Panc1 (cell line): ENCODE results near the gene GDPD5.

Experiments used
- CTCF ChIP-seq: fragments of 450-650 bp; IDR thresholded peaks from 2 replicates; pipeline ENCODE4 v1.5.1; 2017; ENCODE audit warnings: mild to moderate bottlenecking
- POLR2AphosphoS5 ChIP-seq: IDR thresholded peaks from 2 replicates; pipeline ENCODE4 v1.6.1; 2012; ENCODE audit warnings: mild to moderate bottlenecking, low read depth, low read length, moderate library complexity
- REST ChIP-seq, 2 experiments: IDR thresholded peaks; 2 replicates each; pipeline ENCODE4 v1.6.1; 2011 to 2012; ENCODE audit warnings: low read depth in 2 of 2, control low read depth in 1 of 2, low read length in 1 of 2, mild to moderate bottlenecking in 1 of 2, moderate library complexity in 1 of 2; ENCODE audit not compliant: insufficient read depth in 1 of 2
- SIN3A ChIP-seq: IDR thresholded peaks from 2 replicates; pipeline ENCODE4 v1.6.1; 2012; ENCODE audit warnings: low read depth, mild to moderate bottlenecking, low read length, moderate library complexity, borderline replicate concordance; ENCODE audit not compliant: insufficient read depth
- TCF7L2 ChIP-seq: IDR thresholded peaks from 2 replicates; pipeline ENCODE4 v1.6.1; 2011; ENCODE audit warnings: mild to moderate bottlenecking, low read depth, low read length, inconsistent platforms

GRCh38 chr11:75563501-75563977 is 37.8 kb upstream of the GDPD5 start:
- TF ChIP-seq CTCF (no peak), POLR2AphosphoS5 (no peak), REST (IDR thresholded peaks at IDR 0.05; ENCODE audit: insufficient read depth in 1 of 2, low read depth in 2 of 2, low read length in 1 of 2) (no peak), SIN3A (no peak), TCF7L2 (no peak)
